ENCODE results near the gene KRT79. TPM values are rescaled to one million over a fixed set of nuclear protein-coding genes. Genes with fewer than 3 reads are reported as not detected.

Gene KRT79
- total and polyA plus RNA-seq, 2 of the 8 experiments (the other 6 are each of a cell fraction or from before 2014, with no cell fraction given): not detected

DNA sequence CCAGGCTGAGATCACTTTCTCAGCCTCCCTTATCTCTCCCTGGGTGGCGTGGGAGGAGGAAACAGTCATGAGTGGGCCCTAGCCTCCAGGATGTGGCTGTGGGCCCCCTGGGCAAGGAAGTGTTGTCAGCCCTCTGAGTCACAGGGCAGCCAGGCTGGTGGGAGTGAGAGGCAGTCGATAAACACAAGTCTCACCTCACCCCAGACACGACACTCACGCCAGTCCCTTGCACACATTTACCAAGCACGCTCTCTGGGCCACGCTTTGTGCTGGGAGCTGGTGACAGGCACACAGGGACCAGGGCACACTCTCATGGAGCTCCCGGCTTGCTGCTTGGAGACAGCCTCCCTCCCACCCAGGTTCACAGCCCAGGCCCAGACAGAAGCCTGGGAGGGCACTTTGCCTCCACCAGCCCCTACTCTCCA lies 1.9 kb upstream of the KRT79 start:
- CTCF ChIA-PET (ENCODE audit: partially characterized antibody): interaction anchor here (1.2 kb wide), 2 partner anchors 21 to 43 kb away, joined by 3 read pairs; no protein-coding TSS in a partner anchor
- Histone ChIP-seq H3K79me2 (ENCODE audit: control insufficient read depth in 1 of 2, insufficient read depth in 2 of 2, low read length in 2 of 2) (no peaks in the 10 kb centered on the region), H2BK12ac (ENCODE audit: low read depth, low read length) (no peak overlapping the region), H3K23me2 (ENCODE audit: low read depth, low read length) (no peaks in the 10 kb centered on the region), H2BK15ac (ENCODE audit: low read length) (no peak overlapping the region), H4K91ac (replicated peaks; ENCODE audit: insufficient read length, low read length) (no peak overlapping the region), H3K18ac (ENCODE audit: extremely low read depth, low read length) (no peak overlapping the region; the same call in 1 of the 2 replicates), H2BK20ac (ENCODE audit: low read length) (no peak overlapping the region), H3K56ac (replicated peaks; ENCODE audit: insufficient read length, low read depth, low read length) (no peak overlapping the region), H3K4me3 (ENCODE audit: extremely low read depth in 1 of 4, insufficient read depth in 2 of 4, low read depth in 3 of 4, low read length in 4 of 4) (no peak overlapping the region), H2AK5ac (ENCODE audit: low read depth, low read length) (no peak overlapping the region), H3K27me3 (replicated peaks in 1 of 4; ENCODE audit: control insufficient read depth in 3 of 4, extremely low read depth in 1 of 4, insufficient read depth in 3 of 4, low read length in 3 of 4) (peaks cover 0 to 2% (median 0%) of the 10 kb centered on the region in 4 experiments; a peak in 1 of 7 replicates), H3K4me1 (replicated peaks in 1 of 4; ENCODE audit: control insufficient read depth in 3 of 4, insufficient read depth in 4 of 4, low read length in 3 of 4) (no peaks in the 10 kb centered on the region), H4K20me1 (replicated peaks in 1 of 2; ENCODE audit: control insufficient read depth in 1 of 2, insufficient read depth in 2 of 2, low read length in 2 of 2) (no peaks in the 10 kb centered on the region), H3K23ac (ENCODE audit: insufficient read length) (no peak overlapping the region), H4K5ac (ENCODE audit: insufficient read length, low read depth, low read length) (no peak overlapping the region), H3K9ac (replicated peaks in 1 of 4; ENCODE audit: extremely low read depth in 1 of 4, low read depth in 3 of 4, low read length in 3 of 4) (no peak overlapping the region), H4K8ac (ENCODE audit: extremely low read depth, insufficient read depth, low read length) (no peak overlapping the region), H2BK5ac (ENCODE audit: low read depth, low read length) (peak overlapping the region; percentile 68; the same call in 1 of the 2 replicates), H3K27ac (ENCODE audit: low read depth, low read length) (no peak overlapping the region), H3K4ac (replicated peaks; ENCODE audit: insufficient read length, low read depth, low read length) (no peak overlapping the region), H3K79me1 (ENCODE audit: low read depth, low read length) (no peaks in the 10 kb centered on the region), H2BK120ac (replicated peaks; ENCODE audit: low read depth, low read length) (no peak overlapping the region), H3K4me2 (ENCODE audit: insufficient read depth in 1 of 2, low read depth in 2 of 2, low read length in 2 of 2) (no peak overlapping the region), H3K14ac (ENCODE audit: insufficient read length) (no peak overlapping the region), H3K36me3 (ENCODE audit: control insufficient read depth in 2 of 4, insufficient read depth in 4 of 4, low read length in 3 of 4) (no peaks in the 10 kb centered on the region), H3K9me3 (ENCODE audit: insufficient read depth in 2 of 2, low read depth in 1 of 2, low read length in 1 of 2) (no peaks in the 10 kb centered on the region), H2AFZ (ENCODE audit: low read length) (no peak overlapping the region)
- POLR2A ChIA-PET (ENCODE audit: partially characterized antibody): no interaction called here
- DNase-seq (ENCODE audit: low read depth in 1 of 2, low spot score in 2 of 2): no peak
- 88% methylated on average over 7 of the region's 7 CpGs; no CpG with 5 or more reads in 1 of the 2 experiments for WGBS, 2 experiments (ENCODE audit: extremely low coverage in 1 of 2, insufficient coverage in 1 of 2, insufficient read length in 1 of 2, insufficient replicate concordance in 2 of 2, low coverage in 1 of 2, low lambda C conversion rate in 2 of 2, missing lambda C conversion rate in 1 of 2)
- no peak for FAIRE-seq
- TF ChIP-seq CHD2 (IDR thresholded peaks at IDR 0.05; ENCODE audit: low read length) (no peak), RFX5 (IDR thresholded peaks at IDR 0.05; ENCODE audit: borderline replicate concordance, low read depth, low read length) (no peak), CTBP2 (IDR thresholded peaks at IDR 0.05; ENCODE audit: borderline replicate concordance, insufficient read depth, insufficient read length, low read length) (no peak), PHF8 (conservative IDR thresholded peaks at IDR 0.05; ENCODE audit: low read depth, low read length) (no peak), SUZ12 (IDR thresholded peaks at IDR 0.05; ENCODE audit: low read length) (no peak), JUND (IDR thresholded peaks at IDR 0.05; ENCODE audit: low read length) (no peak), RBBP5 (IDR thresholded peaks at IDR 0.05; ENCODE audit: borderline replicate concordance, low read depth, low read length) (no peak), ZNF274 (IDR thresholded peaks at IDR 0.05; ENCODE audit: borderline replicate concordance, extremely low read depth, low read length) (no peak), GABPA (IDR thresholded peaks at IDR 0.05; ENCODE audit: borderline replicate concordance, insufficient read depth, low read length) (no peak), YY1 (IDR thresholded peaks at IDR 0.05; ENCODE audit: low read depth, low read length) (no peak), CHD1 (IDR thresholded peaks at IDR 0.05; ENCODE audit: low read depth, low read length) (no peak), SP1 (IDR thresholded peaks at IDR 0.05; ENCODE audit: low read depth, low read length) (no peak), EZH2 (IDR thresholded peaks at IDR 0.05; ENCODE audit: low read depth, low read length, severe bottlenecking) (no peak)
- TF ChIP-seq, protein P1, sequence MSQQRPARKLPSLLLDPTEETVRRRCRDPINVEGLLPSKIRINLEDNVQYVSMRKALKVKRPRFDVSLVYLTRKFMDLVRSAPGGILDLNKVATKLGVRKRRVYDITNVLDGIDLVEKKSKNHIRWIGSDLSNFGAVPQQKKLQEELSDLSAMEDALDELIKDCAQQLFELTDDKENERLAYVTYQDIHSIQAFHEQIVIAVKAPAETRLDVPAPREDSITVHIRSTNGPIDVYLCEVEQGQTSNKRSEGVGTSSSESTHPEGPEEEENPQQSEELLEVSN (IDR thresholded peaks at IDR 0.05): no peak

All from H1 (cell line).